ENCODE data around the gene SLC25A12. TPM values are rescaled to one million over a fixed set of nuclear protein-coding genes. Genes with fewer than 3 reads are reported as not detected.
"Not testable (repeated sequence)": the region's sequence is repeated elsewhere in the genome, so short reads cannot be mapped to it uniquely, and the experiment has no call there.

SLC25A12 gene
- total and polyA plus RNA-seq, 7 donors, result 19.1 to 83.6 (median 66.5) TPM

DNA sequence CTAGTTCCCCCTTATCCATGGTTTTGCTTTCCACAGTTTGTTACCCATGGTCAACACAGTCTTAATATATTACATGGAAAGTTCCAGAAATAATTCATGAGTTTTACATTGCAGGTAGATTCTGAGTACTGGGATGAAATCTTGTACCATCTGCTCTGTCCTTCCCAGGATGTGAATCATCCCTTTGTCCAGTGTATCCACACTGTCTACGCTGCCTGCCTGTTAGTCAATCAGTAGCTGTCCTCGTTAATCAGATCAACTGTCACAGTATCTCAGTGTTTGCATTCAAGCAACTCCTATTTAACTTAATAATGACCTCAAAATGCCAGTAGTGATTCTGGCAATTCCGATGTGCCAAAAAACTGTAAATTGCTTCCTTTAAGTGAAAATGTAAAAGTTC is 130.4 kb downstream of the SLC25A12 start:
- Histone ChIP-seq H3K9me3 (no peaks in the 10 kb centered on the region), H3K36me3 (ENCODE audit: insufficient read depth in 1 of 2, low read depth in 1 of 2) (peaks cover 0 to 62% of the 10 kb centered on the region in 2 donors), H3K4me3 (no peak overlapping the region), H3K4me1 (no peaks in the 10 kb centered on the region), H3K27ac (no peak overlapping the region), H3K27me3 (ENCODE audit: insufficient read depth in 3 of 3, low read length in 2 of 3) (no peaks in the 10 kb centered on the region)
- WGBS, 3 donors, result 90 to 97% (median 96%) methylated on average over 3 of the region's 3 CpGs
- TF ChIP-seq, protein P1, sequence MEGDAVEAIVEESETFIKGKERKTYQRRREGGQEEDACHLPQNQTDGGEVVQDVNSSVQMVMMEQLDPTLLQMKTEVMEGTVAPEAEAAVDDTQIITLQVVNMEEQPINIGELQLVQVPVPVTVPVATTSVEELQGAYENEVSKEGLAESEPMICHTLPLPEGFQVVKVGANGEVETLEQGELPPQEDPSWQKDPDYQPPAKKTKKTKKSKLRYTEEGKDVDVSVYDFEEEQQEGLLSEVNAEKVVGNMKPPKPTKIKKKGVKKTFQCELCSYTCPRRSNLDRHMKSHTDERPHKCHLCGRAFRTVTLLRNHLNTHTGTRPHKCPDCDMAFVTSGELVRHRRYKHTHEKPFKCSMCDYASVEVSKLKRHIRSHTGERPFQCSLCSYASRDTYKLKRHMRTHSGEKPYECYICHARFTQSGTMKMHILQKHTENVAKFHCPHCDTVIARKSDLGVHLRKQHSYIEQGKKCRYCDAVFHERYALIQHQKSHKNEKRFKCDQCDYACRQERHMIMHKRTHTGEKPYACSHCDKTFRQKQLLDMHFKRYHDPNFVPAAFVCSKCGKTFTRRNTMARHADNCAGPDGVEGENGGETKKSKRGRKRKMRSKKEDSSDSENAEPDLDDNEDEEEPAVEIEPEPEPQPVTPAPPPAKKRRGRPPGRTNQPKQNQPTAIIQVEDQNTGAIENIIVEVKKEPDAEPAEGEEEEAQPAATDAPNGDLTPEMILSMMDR (IDR thresholded peaks at IDR 0.05), result no peak
- intact Hi-C loops (cut with DNase I), result no loop called here
- no peak for ATAC-seq
- DNase-seq, result no peak

- Histone ChIP-seq H3K27me3 (ENCODE audit: insufficient read depth in 3 of 3, low read length in 2 of 3) (no peaks in the 10 kb centered on the region), H3K4me3 (no peak overlapping the region), H3K27ac (no peak overlapping the region), H3K9me3 (no peaks in the 10 kb centered on the region), H3K36me3 (ENCODE audit: insufficient read depth in 1 of 2, low read depth in 1 of 2) (peaks cover 0 to 57% of the 10 kb centered on the region in 2 donors), H3K4me1 (no peaks in the 10 kb centered on the region)
- intact Hi-C loops (cut with DNase I), result no loop called here
- TF ChIP-seq, protein P1 (IDR thresholded peaks at IDR 0.05), result no peak
- DNase-seq (no peak), ATAC-seq (no peak)
- 87 to 94% (median 92%) methylated on average over 2 of the region's 2 CpGs for WGBS, 3 donors
These were observed 131.0 kb downstream of the SLC25A12 start for GRCh38 chr2:171762879-171763573.

GRCh38 chr2:171761176-171761575 is 132.9 kb downstream of the SLC25A12 start:
- WGBS, 3 donors, result 93 to 98% (median 95%) methylated on average over 4 of the region's 4 CpGs
- ATAC-seq; H3K4me3 ChIP-seq; H3K4me1 ChIP-seq; H3K9me3 ChIP-seq; intact Hi-C loops (cut with DNase I); H3K27ac ChIP-seq; DNase-seq; H3K27me3 ChIP-seq (ENCODE audit: insufficient read depth in 3 of 3, low read length in 2 of 3): not testable (repeated sequence)
- H3K36me3 ChIP-seq (ENCODE audit: insufficient read depth in 1 of 2, low read depth in 1 of 2), result peaks cover 0 to 44% of the 10 kb centered on the region in 2 donors

DNA sequence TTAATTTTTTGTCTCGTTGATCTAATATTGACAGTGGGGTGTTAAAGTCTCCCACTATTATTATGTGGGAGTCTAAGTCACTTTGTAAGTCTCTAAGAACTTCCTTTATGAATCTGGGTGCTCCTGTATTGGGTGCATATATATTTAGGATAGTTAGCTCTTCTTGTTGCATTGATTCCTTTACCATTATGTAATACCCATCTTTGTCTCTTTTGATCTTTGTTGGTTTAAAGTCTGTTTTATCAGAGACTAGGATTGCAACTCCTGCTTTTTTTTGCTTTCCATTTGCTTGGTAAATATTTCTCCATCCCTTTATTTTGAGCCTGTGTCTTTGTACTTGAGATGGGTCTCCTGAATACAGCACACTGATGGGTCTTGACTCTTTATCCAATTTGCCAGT is 135.3 kb downstream of the SLC25A12 start:
- H3K36me3 ChIP-seq (ENCODE audit: insufficient read depth in 1 of 2, low read depth in 1 of 2), result peaks cover 0 to 49% of the 10 kb centered on the region in 2 donors

DNA sequence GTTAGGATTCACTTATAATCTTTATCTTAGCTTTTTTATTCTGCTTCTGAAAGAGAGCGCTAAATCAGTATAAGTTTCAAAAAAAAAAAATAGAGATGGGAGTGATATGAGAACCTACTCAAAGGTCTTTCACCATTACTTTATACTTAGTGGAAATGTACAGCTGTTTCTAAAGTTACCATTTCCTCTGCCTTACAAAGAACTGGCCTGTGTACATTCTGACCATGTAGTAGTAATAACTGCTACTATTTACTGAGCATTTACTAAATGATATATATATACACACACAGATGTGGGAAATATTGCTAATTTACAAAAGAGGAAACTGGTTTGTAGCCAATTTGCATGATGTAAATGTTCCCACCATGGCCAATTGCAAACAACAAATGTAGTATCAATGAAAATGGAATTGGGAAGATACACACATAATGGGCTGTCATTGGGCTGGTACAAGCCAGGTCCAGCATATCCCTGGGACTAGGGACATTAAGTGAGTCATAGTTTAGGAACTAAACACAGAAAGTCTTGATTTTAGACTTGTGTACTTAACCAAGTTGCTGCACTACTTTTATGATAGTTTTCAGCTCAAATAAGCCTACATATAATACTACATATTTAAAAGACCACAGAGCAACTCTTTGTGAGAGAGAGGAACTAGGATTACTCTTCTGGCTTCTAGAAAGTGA is 139.6 kb downstream of the SLC25A12 start:
- DNase-seq, result no peak
- no peaks in the 10 kb centered on the region for H3K4me1 ChIP-seq
- H3K27me3 ChIP-seq (ENCODE audit: insufficient read depth in 3 of 3, low read length in 2 of 3), result no peaks in the 10 kb centered on the region
- no peak overlapping the region for H3K4me3 ChIP-seq
- peaks cover 0 to 54% of the 10 kb centered on the region in 2 donors for H3K36me3 ChIP-seq (ENCODE audit: insufficient read depth in 1 of 2, low read depth in 1 of 2)
- no peak for ATAC-seq
- H3K27ac ChIP-seq, result no peak overlapping the region
- WGBS, 3 donors, result 92 to 97% (median 95%) methylated on average over 1 of the region's 1 CpG
- TF ChIP-seq, protein P1 (IDR thresholded peaks at IDR 0.05), result no peak
- peaks cover 3% of the 10 kb centered on the region for H3K9me3 ChIP-seq
- intact Hi-C loops (cut with DNase I), result no loop called here

More for the DNA sequence above, 135.3 kb downstream of the SLC25A12 start:
- H3K9me3 ChIP-seq; ATAC-seq; DNase-seq; H3K4me3 ChIP-seq; H3K27ac ChIP-seq; H3K4me1 ChIP-seq; intact Hi-C loops (cut with DNase I); H3K27me3 ChIP-seq (ENCODE audit: insufficient read depth in 3 of 3, low read length in 2 of 3): not testable (repeated sequence)
- WGBS, 3 donors, result 99 to 100% (median 100%) methylated on average over 1 of the region's 1 CpG

Data from psoas muscle (tissue), 8 donors.